Thoracic aorta (tissue), 2 donors: ENCODE data around the gene GLRX5. TPM values are rescaled to one million over a fixed set of nuclear protein-coding genes. Genes with fewer than 3 reads are reported as not detected.

ENCODE experiments used
- ATAC-seq: fragments of 150-250 bp; one replicate; pipeline ENCODE4 v1.8.0; 2017; ENCODE audit warnings: low read depth; ENCODE audit not compliant: insufficient number of reproducible peaks, low FRiP score
- DNase-seq: peaks from one replicate; pipeline ENCODE4 v3.0.0-alpha.2; 2020; ENCODE audit warnings: low spot score
- H3K27ac ChIP-seq, 2 donors: fragments of 200-600 bp; sonication (generic); 1 replicate in 1 of 2; 2 replicates in 1 of 2; pipeline ENCODE4 v1.5.1; 2016; ENCODE audit warnings: mild to moderate bottlenecking in 2 of 2, moderate library complexity in 2 of 2
- H3K27me3 ChIP-seq: fragments of 200-600 bp; sonication (generic); replicated peaks from 2 replicates; pipeline ENCODE4 v1.6.0; 2016; ENCODE audit warnings: mild to moderate bottlenecking; ENCODE audit not compliant: insufficient read depth
- H3K36me3 ChIP-seq: fragments of 200-600 bp; sonication (generic); one replicate; pipeline ENCODE4 v1.5.1; 2016
- H3K4me1 ChIP-seq, 2 donors: fragments of 200-600 bp; sonication (generic); 1 replicate in 1 of 2; 2 replicates in 1 of 2; pipeline versions ENCODE4 v1.5.1 to v1.6.0; 2016; ENCODE audit warnings: low read depth in 2 of 2, mild to moderate bottlenecking in 1 of 2; ENCODE audit not compliant: control insufficient read depth in 1 of 2
- H3K4me3 ChIP-seq: fragments of 200-600 bp; sonication (generic); 2 replicates; pipeline ENCODE4 v1.5.1; 2016; ENCODE audit warnings: mild to moderate bottlenecking
- H3K9me3 ChIP-seq: fragments of 200-600 bp; sonication (generic); 2 replicates; pipeline ENCODE4 v1.5.1; 2016
- CTCF ChIP-seq: fragments of 200-600 bp; sonication (generic); IDR thresholded peaks from one replicate; pipeline ENCODE4 v1.5.1; 2019; ENCODE audit warnings: antibody characterized with exemption
- total RNA-seq, 2 donors: library from RNA; depleted of rRNA; stranded (reverse); fragments of >200 nt; gene quantifications; one replicate each; pipeline versions ENCODE4 v1.1.0 to v1.2.3, GENCODE V29; 2016

GLRX5 gene
- total RNA-seq, 2 donors from 2014 or later, result 19.6 to 22.9 TPM

- Histone ChIP-seq H3K9me3 (no peaks in the 10 kb centered on the region), H3K27me3 (no peaks in the 10 kb centered on the region), H3K4me3 (peak overlapping the region; percentile 29), H3K4me1 (peaks cover 44 to 70% of the 10 kb centered on the region in 2 donors), H3K27ac (peak overlapping the region; percentile 55 to 60), H3K36me3 (no peaks in the 10 kb centered on the region)
- TF ChIP-seq CTCF, result no peak
- DNase-seq (no peak), ATAC-seq (no peak)
These were observed 3.4 kb upstream of the GLRX5 start for GRCh38 chr14:95531473-95531872.

- H3K4me3 ChIP-seq, result peak overlapping the region; percentile 6
- ATAC-seq, result no peak
- H3K4me1 ChIP-seq, result peaks cover 48 to 70% of the 10 kb centered on the region in 2 donors
- H3K27ac ChIP-seq, result peak overlapping the region; percentile 55 to 60
- no peaks in the 10 kb centered on the region for H3K9me3 ChIP-seq
- DNase-seq, result no peak
- no peak for TF ChIP-seq CTCF
- H3K36me3 ChIP-seq, result no peaks in the 10 kb centered on the region
- H3K27me3 ChIP-seq, result no peaks in the 10 kb centered on the region
These were observed 2.9 kb upstream of the GLRX5 start for GRCh38 chr14:95531969-95532368.

GRCh38 chr14:95533391-95533821 is 1.4 kb upstream of the GLRX5 start:
- H3K27ac ChIP-seq, result peak overlapping the region in 1 of 2 donors; percentile 82
- H3K9me3 ChIP-seq, result no peaks in the 10 kb centered on the region
- peaks cover 51 to 64% of the 10 kb centered on the region in 2 donors for H3K4me1 ChIP-seq
- no peaks in the 10 kb centered on the region for H3K27me3 ChIP-seq
- H3K4me3 ChIP-seq, result peak overlapping the region; percentile 95
- DNase-seq (no peak), ATAC-seq (no peak)
- no peak for TF ChIP-seq CTCF
- H3K36me3 ChIP-seq, result no peaks in the 10 kb centered on the region

GRCh38 chr14:95533822-95534221 is 1.0 kb upstream of the GLRX5 start:
- no peak for TF ChIP-seq CTCF
- ATAC-seq (no peak), DNase-seq (no peak)
- Histone ChIP-seq H3K4me1 (peaks cover 51 to 64% of the 10 kb centered on the region in 2 donors), H3K9me3 (no peaks in the 10 kb centered on the region), H3K4me3 (peak overlapping the region; percentile 95), H3K36me3 (no peaks in the 10 kb centered on the region), H3K27me3 (no peaks in the 10 kb centered on the region), H3K27ac (peak overlapping the region; percentile 81 to 82)

GRCh38 chr14:95535226-95536021 is 574 bp downstream of the GLRX5 start:
- H3K4me1 ChIP-seq, result peaks cover 51 to 57% of the 10 kb centered on the region in 2 donors

More at GRCh38 chr14:95535226-95536021, 574 bp downstream of the GLRX5 start:
- peak overlapping the region; percentile 95 for H3K4me3 ChIP-seq
- TF ChIP-seq CTCF, result no peak
- H3K27me3 ChIP-seq, result no peaks in the 10 kb centered on the region
- no peaks in the 10 kb centered on the region for H3K36me3 ChIP-seq
- H3K27ac ChIP-seq, result no peak overlapping the region
- ATAC-seq (no peak), DNase-seq (no peak)
- H3K9me3 ChIP-seq, result no peaks in the 10 kb centered on the region
